GM19351 (cell line): ENCODE results near the gene CCNT2.
"Not testable (repeated sequence)": the region's sequence is repeated elsewhere in the genome, so short reads cannot be mapped to it uniquely, and the experiment has no call there.

Experiments used
- ATAC-seq: cut with Tn5 transposase; IDR thresholded peaks from one replicate; pipeline ENCODE4 v1.9.1; 2021; ENCODE audit warnings: mild to moderate bottlenecking, moderate library complexity; ENCODE audit not compliant: unreplicated experiment

The CCNT2 gene

DNA sequence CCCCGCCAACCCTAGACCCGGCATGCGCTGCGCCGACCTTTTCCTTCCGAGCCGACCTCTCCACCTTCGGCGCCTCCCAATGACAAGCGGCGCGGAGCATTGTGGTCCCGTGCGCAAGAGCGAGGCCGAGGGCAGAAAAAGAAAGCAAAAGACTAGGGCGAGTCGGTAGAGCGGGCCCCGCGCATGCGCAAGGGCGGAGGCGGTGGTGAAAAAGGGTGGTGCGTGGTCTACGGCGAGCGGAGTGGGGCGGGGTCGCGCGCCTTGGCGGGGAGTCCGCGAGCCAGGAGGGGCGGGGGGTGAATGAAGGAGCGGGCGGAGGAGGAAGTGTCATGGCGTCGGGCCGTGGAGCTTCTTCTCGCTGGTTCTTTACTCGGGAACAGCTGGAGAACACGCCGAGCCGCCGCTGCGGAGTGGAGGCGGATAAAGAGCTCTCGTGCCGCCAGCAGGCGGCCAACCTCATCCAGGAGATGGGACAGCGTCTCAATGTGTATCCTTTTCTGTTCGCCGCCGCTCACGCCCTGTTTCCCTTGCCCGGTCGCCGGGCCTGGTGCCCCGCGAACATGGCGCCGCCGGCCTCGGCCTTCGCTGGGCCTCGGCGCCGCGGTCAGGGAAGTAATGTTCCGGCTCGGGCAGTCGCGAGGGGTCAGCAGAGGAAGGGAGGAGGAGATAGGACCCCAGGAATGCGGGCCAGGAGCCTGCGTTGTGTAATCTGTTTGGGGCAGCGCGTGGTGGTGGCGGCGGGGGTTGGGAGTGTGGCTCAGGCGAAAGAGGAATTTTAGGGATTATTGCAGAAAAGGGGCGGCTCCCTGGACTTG, at the start of gene CCNT2:
TSS of gene CCNT2 (plus strand) at position 297 of the 815 bp plus-strand sequence. CDS start at position 330, 33 bp downstream.
- ATAC-seq, result peak; percentile 78

DNA sequence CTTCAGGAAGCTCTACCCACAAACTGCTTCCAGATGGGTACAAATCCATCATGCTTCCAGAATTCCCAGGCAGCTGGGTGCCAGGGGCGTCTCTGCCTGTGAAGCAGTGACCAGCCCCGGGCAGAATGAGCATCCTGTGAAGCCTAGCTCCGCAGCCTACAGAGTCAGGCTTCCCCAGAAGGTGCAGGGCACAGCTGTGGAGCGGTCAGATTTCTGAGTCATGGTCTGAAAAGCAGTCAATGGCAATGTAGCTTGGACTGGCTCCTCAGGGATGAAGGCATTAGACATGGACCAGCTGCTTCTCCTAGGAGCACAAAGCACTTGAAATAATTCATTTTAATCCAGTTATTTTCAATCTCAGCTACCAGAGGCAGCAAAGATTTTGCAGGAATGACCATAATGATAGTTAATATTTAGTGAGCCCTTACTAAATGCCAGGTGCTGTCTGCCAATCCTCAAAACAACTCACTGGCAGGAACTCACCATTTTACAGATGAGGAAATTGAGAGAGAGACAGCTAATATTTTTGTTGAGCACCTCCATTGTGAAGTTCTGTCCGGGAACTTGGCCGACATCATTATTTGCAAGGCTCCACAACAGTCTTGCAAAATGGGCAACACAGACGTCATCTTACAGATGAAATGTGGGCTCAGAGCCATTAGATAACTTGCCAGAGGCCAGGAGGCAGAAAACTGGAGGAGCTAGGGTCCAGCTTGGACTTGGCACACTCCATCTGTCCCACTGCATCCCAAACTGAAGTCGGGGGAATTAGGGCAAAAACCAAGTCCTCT, 48.5 kb upstream of the CCNT2 start:
- no peak for ATAC-seq

DNA sequence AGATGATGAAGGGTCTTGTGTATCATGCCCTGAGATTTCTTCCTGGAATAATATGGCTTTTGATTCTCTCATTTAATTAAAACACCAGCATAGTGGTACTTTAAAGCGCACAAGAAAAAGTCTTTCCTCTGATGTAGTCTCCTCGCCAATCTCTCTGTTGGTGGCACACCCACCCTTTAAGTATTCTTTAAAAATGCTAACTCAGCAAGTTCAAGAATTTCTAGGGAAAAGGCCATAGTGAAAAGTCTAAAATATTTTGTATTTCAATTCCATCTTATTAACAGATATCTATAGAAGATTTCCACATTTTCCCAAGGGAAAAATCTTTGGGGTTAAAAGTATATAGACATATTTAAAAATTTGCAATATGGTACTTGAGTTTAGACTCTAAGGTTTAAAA, 45.5 kb upstream of the CCNT2 start:
- ATAC-seq, result no peak

DNA sequence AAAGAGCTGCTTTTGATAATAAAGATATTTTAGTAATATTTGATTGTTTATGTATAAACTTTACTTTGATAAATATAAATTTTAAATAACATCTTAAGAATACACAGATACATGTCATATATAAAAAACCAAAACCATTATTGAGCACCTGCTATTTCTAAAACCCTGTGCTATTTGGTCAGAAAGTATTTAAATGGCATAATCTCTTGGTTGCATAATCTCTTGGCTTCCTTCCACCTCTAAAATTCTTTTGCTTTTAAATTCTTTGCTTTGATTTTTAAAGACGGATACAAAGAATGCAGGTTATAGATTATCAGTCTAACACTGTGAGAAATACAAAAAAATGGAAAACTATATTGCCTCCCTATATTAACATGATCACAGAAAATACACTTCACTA, 43.3 kb upstream of the CCNT2 start:
- no peak for ATAC-seq

DNA sequence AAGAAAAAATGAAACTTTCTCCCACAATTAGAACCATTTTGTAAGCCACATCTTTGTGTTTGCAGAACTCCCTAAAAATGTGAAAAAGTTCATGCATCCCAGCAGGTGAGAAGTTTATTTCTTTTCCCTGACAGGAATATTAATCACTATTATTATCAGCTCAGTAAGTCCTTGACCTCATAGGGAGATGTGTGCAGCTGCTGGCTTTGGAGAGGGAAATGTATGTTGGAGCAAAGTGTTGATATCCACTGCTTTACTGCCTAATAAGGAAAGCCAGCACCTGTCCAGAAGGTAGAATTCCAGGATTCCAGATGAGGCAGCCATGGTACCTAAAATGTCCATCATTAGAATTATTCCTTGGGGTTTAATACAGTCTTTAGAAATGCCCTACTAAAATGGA, 35.8 kb upstream of the CCNT2 start:
- no peak for ATAC-seq

DNA sequence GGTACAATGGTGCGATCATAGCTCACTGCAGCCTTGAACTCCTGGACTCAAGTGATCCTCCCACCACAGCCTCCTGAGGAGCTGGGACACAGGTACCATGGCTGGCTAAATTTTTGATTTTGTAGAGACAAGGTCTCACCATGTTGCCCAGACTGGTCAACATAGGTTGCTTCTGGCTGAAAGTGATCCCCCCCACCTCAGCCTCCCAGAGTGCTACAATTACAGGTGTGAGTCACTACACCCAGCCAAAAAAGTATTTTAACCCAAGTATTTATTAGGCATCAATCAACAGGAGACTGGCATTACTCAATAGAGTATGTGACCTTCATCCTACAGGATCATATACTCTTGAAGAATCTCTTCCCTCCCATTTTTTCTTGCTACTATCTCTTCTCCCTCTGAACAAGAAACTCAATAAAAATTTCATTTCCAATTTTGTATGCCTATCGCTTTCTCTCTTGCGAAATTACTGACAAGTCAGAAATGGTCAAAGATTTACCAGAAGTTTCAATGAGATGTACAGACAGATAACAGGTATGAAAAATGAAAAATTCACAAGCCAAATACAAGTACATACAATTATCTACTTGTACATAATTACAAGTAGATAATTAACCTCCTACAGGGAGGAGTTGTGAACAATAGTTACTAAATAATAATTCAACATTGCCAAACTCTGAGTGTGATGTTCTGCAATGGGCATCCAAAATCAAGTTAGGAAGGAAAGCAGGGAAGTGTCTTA, 34.9 kb upstream of the CCNT2 start:
- no peak for ATAC-seq

DNA sequence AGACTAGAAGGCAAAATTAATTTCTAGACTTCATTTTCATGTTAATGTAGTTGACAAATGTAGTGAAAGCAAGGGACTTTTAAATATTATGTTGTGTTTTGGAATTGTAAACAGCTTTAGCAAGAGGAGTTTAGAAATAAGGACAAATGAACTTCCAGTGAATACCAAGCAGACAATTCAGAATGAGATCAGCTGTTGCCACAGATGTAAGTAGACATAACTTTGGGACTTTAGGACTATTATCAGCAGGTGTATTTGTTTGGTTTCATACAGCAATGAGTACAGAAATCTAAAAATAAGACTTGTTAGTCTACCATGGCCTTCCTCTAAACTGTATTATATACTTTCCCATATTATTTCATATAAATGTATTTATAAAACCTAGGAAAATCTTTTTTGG, 34.2 kb upstream of the CCNT2 start:
- no peak for ATAC-seq

DNA sequence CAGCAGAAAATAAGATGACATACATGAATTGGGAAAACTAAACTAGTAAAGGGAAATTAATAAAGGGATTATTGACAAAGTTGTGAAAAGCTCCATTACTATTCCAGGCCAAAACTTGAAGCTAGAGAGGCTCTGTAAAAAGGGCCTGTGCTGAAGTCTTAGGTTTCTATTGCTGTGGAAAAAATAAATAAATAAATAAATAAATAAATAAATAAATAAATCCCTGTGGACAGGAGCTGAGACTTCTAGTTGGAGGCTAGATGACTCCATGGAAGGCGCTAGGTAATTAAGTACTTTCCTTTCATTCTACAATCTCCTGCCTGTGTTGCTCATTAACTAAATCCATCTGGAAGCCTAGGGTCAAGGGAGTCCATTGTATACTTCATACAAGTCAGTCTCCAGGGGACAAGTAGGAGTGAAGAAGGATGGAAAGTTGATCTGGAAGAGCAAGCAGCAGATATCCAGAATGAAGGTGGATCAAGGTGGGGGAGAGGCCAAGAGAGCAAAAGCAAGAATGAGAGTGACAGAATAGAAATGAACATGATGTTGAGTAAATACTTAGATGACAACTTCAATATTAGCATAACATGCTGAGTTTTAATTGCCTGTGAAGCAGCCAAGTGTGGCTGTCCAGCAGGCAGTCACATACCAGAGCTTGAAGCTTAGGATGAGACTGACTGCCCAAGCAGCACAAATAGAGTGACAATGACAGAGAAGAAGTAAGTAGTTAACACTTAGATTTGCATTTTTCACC, 26.2 kb upstream of the CCNT2 start:
- no peak for ATAC-seq

DNA sequence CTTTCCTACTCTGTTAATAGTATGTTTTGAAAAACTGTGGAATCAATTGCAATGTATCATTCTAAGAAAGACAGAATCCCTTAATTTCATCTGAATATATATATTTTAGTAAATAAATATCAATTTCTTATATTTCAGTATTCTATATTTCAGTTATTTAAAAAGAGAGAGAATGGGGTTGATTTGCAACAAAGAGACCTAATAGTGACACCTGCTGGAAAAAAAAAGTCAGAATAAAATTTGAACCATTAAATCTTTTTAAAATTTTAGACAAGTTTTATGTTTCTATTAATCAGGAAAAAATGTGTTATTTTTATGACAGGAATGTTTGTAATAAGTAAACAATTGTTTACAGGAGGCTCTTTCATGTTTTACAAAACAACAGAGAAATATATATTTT, 20.7 kb upstream of the CCNT2 start:
- no peak for ATAC-seq

DNA sequence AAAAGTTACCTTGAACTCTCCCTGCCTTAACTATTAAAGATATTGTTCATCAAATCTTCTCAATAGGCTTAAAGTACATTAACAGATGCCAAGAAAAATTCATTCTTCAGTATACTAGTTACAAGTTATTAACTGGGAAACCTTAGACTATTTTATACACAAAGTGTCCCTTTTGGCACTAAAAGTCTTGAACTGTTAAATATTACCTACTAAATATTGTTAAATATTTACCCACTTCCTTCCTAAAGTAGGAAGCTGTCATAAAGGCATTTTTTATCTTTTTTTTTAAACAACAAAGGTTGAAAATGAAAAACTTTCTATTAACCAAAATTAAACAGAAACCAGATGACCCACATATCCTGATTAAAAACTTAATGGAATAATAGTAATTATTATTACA, 19.4 kb upstream of the CCNT2 start:
- ATAC-seq, result no peak

DNA sequence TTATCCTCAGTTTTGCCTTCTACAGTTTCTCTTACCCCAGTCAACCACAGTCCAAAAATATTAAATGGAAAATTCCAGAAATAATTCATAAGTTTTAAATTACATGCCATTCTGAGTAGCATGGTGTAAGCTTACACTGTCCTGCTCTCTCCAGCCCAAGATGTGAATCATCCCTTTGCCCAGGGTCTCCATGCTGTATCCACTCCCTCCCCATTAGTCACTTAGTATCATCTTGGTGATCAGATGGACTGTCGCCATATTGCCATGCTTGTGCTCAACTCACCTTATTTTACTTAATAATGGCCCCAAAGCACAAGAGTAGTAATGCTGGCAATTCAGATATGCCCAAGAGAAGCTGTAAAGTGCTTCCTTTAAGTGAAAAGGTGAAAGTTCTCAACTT, 18.5 kb upstream of the CCNT2 start:
- ATAC-seq, result no peak

DNA sequence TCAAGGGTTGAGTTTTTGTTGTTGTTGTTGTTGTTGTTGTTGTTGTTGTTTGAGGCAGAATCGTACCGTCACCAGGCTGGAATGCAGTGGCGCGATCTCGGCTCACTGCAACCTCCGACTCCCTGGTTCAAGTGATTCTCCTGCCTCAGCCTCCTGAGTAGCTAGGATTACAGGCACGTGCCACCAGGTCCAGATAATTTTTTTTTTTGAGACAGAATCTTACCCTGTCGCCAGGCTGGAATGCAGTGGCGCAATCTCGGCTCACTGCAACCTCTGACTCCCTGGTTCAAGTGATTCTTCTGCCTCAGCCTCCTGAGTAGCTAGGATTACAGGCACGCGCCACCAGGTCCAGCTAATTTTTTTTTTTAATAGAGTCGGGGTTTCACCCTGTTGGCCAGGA, 14.9 kb upstream of the CCNT2 start:
- ATAC-seq, result not testable (repeated sequence)

DNA sequence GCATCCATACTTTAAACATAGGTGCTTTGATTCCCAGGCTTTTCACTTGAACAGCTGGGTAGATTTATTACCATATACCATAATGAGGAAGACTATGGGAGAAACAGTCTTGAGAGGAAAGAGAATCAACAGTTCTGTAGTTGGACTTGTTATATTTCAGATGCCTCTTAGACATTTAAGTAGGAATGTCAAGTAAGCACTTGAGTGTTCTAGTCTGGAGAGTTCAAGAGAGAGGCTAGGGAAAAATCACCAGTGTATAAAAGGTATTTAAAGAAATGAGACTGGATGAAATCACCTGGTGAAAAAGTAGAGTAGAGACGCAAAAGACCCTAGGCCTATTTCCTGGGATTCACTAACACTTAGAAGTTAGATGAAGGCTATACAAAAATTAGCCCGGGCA, 13.5 kb upstream of the CCNT2 start:
- no peak for ATAC-seq

DNA sequence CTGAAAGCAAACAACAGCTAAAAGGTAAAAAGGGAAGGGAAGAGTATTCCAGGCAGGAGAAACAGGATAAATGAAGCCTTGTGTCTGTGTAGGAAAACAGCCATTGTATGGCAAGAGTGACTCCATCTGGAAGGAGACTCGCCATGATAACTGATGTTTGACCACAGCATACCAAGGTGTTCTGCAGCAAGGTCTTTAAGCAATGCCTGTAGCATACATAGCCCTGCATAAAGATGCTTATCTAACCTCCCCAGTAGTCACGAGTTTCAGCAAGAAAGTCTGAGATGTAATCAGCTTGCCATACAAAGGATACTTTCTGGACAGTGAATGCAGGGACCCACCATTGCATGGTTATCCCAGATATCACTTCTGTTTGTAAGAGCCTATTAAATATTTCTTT, 11.9 kb upstream of the CCNT2 start:
- no peak for ATAC-seq

DNA sequence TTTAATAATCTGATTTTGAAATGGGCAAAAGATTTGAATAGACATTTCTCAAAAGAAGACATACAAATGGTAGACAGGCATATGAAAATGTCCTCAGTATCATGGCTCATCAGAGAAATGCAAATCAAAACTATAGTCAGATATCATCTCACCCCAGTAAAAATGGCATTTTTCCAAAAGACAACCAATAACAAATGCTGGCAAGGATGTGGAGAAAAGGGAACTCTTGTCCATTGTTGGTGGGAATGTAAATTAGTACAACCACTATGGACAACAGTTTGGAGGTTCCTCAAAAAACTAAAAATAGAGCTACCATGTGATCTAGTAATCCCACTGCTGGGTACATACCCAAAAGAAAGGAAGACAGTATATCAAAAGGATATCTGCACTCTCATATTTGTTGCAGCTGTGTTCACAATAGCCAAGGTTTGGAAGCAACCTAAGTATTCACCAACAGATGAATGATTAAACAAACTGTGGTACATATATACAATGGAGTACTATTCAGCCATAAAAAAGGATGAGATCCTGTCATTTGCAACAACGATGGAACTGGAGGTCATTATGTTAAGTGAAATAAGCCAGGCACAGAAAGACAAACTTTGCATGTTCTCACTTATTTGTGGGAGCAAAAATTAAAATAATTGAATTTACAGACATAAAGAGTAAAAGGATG, 11.0 kb upstream of the CCNT2 start:
- ATAC-seq, result not testable (repeated sequence)

DNA sequence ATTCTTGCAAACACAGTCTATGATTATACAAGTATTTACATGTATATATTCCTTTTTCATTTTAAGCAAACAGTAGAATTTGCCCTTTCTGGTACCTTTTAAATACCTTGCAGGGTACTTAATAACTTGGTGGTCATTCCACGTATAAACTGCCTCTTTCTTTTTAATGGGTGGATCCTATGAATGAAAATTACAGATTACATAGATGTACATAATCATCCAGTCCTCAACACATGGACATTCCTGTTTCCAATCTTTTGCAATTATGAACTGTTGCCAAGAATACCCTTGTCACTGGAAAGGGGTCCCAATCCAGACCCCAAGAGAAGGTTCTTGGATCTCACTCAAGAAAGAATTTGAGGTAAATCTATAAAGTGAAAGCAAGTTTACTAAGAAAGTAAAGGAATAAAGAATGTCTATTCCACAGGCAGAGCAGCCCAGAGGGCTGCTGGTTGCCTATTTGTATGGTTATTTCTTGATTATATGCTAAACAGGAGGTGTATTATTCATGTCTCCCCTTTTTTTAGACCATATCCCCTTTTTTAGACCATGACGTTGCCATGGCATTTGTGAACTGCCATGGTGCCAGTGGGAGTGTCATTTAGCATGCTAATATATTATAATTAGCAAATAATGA, 7.7 kb upstream of the CCNT2 start:
- ATAC-seq, result no peak

DNA sequence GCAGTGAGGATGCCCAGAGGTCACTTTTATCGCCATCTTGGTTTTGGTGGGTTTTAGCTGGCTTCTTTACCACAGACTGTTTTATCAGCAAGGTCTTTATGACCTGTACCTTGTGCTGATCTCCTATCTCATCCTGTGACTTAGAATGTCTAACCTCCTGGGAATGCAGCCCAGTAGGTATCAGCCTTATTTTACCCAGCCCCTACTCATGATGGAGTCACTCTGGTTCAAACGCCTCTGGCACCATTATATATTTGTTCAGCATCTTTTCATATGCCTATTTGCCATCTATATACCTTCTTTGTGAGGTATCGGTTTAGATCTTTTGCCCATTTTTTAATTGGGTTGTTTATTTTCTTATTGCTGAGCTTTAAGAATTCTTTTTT, 7.2 kb upstream of the CCNT2 start:
- ATAC-seq, result no peak

DNA sequence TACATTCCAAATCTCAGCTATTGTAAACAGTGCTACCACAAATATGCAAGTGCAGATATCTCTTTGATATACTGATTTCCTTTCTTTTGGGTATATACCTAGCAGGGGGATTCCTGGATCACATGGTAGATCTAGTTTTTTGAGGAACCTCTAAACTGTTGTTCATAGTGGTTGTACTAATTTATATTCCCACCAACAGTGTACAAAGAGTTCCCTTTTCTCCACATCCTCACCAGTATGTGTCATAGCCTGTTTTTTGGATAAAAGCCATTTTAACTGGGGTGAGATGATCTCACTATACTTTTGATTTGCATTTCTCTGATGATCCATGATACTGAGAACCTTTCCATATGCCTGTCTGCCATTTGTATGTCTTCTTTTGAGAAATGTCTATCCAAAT, 6.3 kb upstream of the CCNT2 start:
- ATAC-seq, result no peak

DNA sequence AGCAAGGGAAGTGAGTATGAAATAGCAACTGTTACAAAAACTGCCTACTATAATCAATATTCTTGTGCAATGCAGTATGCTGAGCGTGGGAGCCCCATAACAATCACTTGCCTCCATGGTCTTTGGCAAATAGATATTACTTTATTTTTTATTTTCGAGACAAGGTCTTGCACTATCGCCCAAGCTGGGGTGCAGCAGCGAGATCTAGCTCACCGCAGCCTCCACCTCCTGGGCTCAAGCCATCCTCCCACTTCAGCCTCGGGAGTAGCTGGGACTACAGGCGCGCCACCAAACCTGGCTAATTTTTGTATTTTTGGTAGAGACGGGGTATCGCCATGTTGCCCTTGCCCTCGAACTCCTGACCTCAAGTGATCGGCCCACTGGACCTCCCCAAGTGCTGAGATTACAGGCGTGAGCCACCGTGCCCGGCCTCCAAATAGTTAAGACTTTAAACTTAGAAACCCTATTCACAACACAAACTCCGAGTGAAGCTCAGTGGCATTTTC, 1.2 kb upstream of the CCNT2 start:
- no peak for ATAC-seq
